Adrenal gland (tissue), 5 donors: ENCODE measurements around the gene ATXN2L.

Source experiments
- POLR2A ChIP-seq, 2 donors: fragments of 450-650 bp; IDR thresholded peaks; one replicate each; pipeline ENCODE4 v1.6.1; 2017; ENCODE audit warnings: antibody characterized with exemption in 2 of 2, mild to moderate bottlenecking in 2 of 2, moderate library complexity in 1 of 2
- TF ChIP-seq, protein P1 (sequence below), 6 experiments: fragments of 450-650 bp in 4 of 6; fragments of 200-600 bp in 2 of 6; sonication (generic) in 1 of 6; IDR thresholded peaks; 1 replicate in 5 of 6; 2 replicates in 1 of 6; pipeline versions ENCODE4 v1.5.1 to v1.8.0; 2016 to 2021; ENCODE audit warnings: antibody characterized with exemption in 6 of 6, mild to moderate bottlenecking in 2 of 6, moderate library complexity in 1 of 6
- donor health status: DM: no; HTN: no; CAD: no.

DNA sequence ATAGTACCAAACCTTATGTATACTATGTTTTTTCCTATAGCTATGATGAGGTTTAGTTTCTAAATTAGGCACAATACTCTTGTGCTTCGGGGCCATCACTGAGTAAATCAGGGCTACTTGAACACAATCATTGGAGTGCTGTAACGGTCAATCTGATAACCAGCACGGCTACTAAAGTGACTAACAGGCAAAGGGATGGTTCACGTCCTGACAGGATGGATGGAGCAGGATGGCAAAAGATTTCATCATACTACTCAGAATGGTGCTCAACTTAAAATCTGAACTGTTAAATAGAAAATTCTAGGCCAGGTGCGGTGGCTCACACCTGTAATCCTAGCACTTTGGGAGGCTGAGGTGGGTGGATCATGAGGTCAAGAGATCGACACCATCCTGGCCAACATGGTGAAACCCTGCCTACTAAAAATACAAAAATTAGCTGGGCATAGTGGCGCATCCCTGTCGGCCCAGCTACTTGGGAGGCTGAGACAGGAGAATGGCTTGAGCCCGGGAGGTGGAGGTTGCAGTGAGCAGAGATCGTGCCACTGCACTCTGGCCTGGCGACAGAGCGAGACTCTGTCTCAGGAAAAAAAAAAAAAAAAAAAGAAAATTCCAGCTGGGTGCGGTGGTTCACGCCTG, 16.3 kb downstream of the ATXN2L start:
- TF ChIP-seq POLR2A (IDR thresholded peaks at IDR 0.05) = no peak
- TF ChIP-seq, protein P1, sequence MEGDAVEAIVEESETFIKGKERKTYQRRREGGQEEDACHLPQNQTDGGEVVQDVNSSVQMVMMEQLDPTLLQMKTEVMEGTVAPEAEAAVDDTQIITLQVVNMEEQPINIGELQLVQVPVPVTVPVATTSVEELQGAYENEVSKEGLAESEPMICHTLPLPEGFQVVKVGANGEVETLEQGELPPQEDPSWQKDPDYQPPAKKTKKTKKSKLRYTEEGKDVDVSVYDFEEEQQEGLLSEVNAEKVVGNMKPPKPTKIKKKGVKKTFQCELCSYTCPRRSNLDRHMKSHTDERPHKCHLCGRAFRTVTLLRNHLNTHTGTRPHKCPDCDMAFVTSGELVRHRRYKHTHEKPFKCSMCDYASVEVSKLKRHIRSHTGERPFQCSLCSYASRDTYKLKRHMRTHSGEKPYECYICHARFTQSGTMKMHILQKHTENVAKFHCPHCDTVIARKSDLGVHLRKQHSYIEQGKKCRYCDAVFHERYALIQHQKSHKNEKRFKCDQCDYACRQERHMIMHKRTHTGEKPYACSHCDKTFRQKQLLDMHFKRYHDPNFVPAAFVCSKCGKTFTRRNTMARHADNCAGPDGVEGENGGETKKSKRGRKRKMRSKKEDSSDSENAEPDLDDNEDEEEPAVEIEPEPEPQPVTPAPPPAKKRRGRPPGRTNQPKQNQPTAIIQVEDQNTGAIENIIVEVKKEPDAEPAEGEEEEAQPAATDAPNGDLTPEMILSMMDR (IDR thresholded peaks at IDR 0.05) = no peak
